Esophagus muscularis mucosa (tissue), 4 donors: ENCODE measurements around the gene KDM6B. TPM values are rescaled to one million over a fixed set of nuclear protein-coding genes. Genes with fewer than 3 reads are reported as not detected.
A peak's percentile ranks its signal among the peaks of the same experiment; 100 is the strongest.

Experiments
- DNase-seq: peaks from one replicate; pipeline ENCODE4 v3.0.0-alpha.2; 2017; ENCODE audit errors: extremely low spot score
- H3K27ac ChIP-seq, 4 donors: fragments of 200-600 bp; sonication (generic); replicated peaks in 1 of 4; 1 replicate in 3 of 4; 2 replicates in 1 of 4; pipeline ENCODE4 v1.5.1; 2016 to 2019; ENCODE audit warnings: mild to moderate bottlenecking in 1 of 4
- H3K27me3 ChIP-seq, 4 donors: fragments of 200-600 bp; sonication (generic); one replicate each; pipeline versions ENCODE4 v1.5.1 to v1.6.0; 2016 to 2019
- H3K36me3 ChIP-seq, 4 donors: fragments of 200-600 bp; sonication (generic); one replicate each; pipeline ENCODE4 v1.5.1; 2016 to 2019
- H3K4me1 ChIP-seq, 4 donors: fragments of 200-600 bp; sonication (generic); one replicate each; pipeline ENCODE4 v1.5.1; 2016 to 2019
- H3K4me3 ChIP-seq, 4 donors: fragments of 200-600 bp; sonication (generic); 1 replicate in 2 of 4; 2 replicates in 2 of 4; pipeline ENCODE4 v1.5.1; 2016 to 2019; ENCODE audit warnings: mild to moderate bottlenecking in 4 of 4, moderate library complexity in 1 of 4
- H3K9me3 ChIP-seq, 4 donors: fragments of 200-600 bp; sonication (generic); 1 replicate in 3 of 4; 2 replicates in 1 of 4; pipeline ENCODE4 v1.5.1; 2016 to 2019
- EP300 ChIP-seq: sonication (generic); formaldehyde crosslinking; IDR thresholded peaks from one replicate; pipeline ENCODE4 v1.6.1; 2017; ENCODE audit warnings: antibody characterized with exemption
- POLR2A ChIP-seq: fragments of 450-650 bp; IDR thresholded peaks from one replicate; pipeline ENCODE4 v1.6.1; 2017; ENCODE audit warnings: antibody characterized with exemption, moderate library complexity, mild to moderate bottlenecking, low read depth
- POLR2AphosphoS5 ChIP-seq, 2 donors: sonication (generic); formaldehyde crosslinking; IDR thresholded peaks; one replicate each; pipeline ENCODE4 v1.6.1; 2017; ENCODE audit warnings: antibody characterized with exemption in 2 of 2
- WGBS: methylation state at CpG from one replicate; pipeline ENCODE4 v1.1.5; 2018; 5-methylcytosine and 5-hydroxymethylcytosine counted together
- intact Hi-C: fragments of 100-400 bp; cut with DNase I; formaldehyde crosslinking; loops from one replicate; pipeline ENCODE4 v1.15.1; 2023
- total RNA-seq, 4 donors: library from RNA; depleted of rRNA; stranded (reverse); fragments of >200 nt; gene quantifications; one replicate each; pipeline versions ENCODE4 v1.1.0 to v1.2.1, GENCODE V29; 2016
- TF ChIP-seq, protein P1 (sequence below), 3 experiments: fragments of 200-600 bp in 2 of 3; fragments of 450-650 bp in 1 of 3; sonication (generic) in 2 of 3; IDR thresholded peaks; one replicate each; pipeline ENCODE4 v1.5.1; 2017 to 2019; ENCODE audit warnings: antibody characterized with exemption in 3 of 3, mild to moderate bottlenecking in 2 of 3, moderate library complexity in 1 of 3

KDM6B gene
- total RNA-seq, 4 donors from 2014 or later = 10.8 to 101 (median 15.1) TPM

DNA sequence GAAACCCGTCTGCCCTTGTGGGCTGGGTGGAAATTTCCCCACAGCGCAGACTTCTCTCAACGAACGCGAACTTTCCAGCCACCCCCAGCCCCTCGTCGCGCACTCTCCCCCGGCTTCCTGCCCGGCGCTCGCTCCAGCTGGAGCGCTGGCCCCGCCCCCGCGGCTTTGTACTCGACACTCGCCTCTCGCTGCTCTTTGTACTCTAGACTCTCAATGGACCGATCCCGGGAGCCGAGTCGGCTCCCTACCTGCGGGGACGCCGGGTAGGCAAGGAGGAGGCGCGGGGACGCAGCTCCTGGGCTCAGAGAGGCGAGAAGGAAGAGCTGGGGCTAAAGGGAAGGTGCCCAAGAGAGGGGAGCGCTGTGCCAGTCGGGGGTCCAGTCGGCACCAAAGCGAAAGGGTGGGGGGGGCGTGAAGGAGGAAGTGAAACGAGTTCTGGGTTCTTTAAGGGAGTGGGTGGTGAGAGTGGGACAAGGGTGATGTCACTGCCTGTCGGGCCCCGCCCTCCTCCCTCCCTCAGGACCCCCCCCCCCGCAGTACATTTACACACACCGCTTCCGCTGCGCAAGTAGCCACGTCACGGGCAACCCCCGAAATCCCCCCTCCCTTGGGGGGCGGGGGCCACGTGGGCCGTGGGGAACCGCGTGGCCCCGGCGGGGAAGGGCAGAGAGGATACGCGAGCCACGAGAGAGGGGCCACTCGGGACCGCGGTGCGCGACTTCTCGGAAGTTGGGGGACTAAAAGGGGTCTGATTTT, 9.7 kb downstream of the KDM6B start:
- peak overlapping the region; percentile 97 to 98 (median 98) for H3K27ac ChIP-seq
- peak overlapping the region; percentile 64 to 86 (median 73) for H3K4me3 ChIP-seq
- intact Hi-C loops = loop anchor here (5.0 kb wide), 1 partner anchor 309 kb away; the partner anchor contains the start of gene PER1
- H3K4me1 ChIP-seq = peaks cover 33 to 78% (median 66%) of the 10 kb centered on the region in 4 donors
- peaks cover 32 to 45% (median 40%) of the 10 kb centered on the region in 4 donors for H3K36me3 ChIP-seq
- WGBS = under 1% methylated on average over 35 of the region's 61 CpGs
- no peaks in the 10 kb centered on the region for H3K9me3 ChIP-seq
- DNase-seq = peak; percentile 97
- TF ChIP-seq POLR2A (peak; percentile 15), EP300 (no peak), POLR2AphosphoS5 (IDR thresholded peaks at IDR 0.05) (peak; percentile 42 to 43)
- TF ChIP-seq, protein P1, sequence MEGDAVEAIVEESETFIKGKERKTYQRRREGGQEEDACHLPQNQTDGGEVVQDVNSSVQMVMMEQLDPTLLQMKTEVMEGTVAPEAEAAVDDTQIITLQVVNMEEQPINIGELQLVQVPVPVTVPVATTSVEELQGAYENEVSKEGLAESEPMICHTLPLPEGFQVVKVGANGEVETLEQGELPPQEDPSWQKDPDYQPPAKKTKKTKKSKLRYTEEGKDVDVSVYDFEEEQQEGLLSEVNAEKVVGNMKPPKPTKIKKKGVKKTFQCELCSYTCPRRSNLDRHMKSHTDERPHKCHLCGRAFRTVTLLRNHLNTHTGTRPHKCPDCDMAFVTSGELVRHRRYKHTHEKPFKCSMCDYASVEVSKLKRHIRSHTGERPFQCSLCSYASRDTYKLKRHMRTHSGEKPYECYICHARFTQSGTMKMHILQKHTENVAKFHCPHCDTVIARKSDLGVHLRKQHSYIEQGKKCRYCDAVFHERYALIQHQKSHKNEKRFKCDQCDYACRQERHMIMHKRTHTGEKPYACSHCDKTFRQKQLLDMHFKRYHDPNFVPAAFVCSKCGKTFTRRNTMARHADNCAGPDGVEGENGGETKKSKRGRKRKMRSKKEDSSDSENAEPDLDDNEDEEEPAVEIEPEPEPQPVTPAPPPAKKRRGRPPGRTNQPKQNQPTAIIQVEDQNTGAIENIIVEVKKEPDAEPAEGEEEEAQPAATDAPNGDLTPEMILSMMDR (IDR thresholded peaks at IDR 0.05) = no peak
- no peaks in the 10 kb centered on the region for H3K27me3 ChIP-seq

DNA sequence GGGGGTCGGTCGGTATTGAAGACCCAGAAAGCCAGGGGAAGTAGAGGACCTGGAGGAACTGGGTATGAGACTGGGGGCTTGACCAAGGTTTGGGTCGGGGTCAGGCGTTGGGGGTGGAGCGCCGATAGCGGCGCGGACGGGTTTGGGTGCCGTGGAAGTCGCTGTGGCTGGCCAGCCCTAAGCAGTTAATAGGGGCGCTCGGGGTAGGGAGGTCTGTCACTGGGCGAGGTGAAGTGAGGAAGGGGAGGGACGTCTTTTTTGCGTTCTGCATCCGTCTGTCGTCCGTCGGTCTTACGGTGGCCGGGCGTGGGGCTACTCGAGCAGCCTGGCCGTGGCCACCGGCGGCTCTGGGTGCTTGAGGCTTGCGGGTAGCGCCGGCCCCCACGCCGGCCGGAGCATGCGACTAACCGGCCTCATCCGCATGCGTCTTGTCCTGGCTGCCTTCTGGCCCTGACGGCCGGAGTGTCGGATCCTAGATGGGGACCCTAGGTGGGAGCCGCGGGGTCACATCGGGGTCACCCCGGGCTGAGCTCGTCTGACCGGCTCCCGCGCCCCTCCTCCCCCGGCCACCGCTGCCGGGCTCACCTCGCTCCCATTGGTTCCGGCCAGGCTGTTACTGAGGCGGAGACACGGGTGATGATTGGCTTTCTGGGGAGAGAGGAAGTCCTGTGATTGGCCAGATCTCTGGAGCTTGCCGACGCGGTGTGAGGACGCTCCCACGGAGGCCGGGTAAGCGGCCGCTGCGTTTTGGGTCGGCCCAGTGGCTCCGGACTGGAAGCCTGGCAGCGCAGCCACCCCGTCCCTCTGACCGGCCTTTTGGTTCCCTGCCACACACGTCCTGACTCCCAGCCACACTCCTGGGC, 10.5 kb downstream of the KDM6B start:
- H3K4me3 ChIP-seq = peak overlapping the region; percentile 64 to 86 (median 73)
- WGBS = under 1% methylated on average over 40 of the region's 71 CpGs
- peaks cover 25 to 70% (median 58%) of the 10 kb centered on the region in 4 donors for H3K4me1 ChIP-seq
- no peaks in the 10 kb centered on the region for H3K9me3 ChIP-seq
- peak; percentile 92 to 97 for TF ChIP-seq POLR2AphosphoS5 (IDR thresholded peaks at IDR 0.05)
- peak; percentile 78 for TF ChIP-seq POLR2A
- TF ChIP-seq, protein P1 (IDR thresholded peaks at IDR 0.05) = peak in 1 of 3 experiments; percentile 7
- no peak for TF ChIP-seq EP300
- peak; percentile 98 for DNase-seq
- H3K27me3 ChIP-seq = no peaks in the 10 kb centered on the region
- H3K27ac ChIP-seq = peak overlapping the region; percentile 97 to 98 (median 98)
- intact Hi-C loops = loop anchor here (5.0 kb wide), 1 partner anchor 308 kb away; the partner anchor contains the start of gene PER1
- H3K36me3 ChIP-seq = peaks cover 40 to 53% (median 48%) of the 10 kb centered on the region in 4 donors

DNA sequence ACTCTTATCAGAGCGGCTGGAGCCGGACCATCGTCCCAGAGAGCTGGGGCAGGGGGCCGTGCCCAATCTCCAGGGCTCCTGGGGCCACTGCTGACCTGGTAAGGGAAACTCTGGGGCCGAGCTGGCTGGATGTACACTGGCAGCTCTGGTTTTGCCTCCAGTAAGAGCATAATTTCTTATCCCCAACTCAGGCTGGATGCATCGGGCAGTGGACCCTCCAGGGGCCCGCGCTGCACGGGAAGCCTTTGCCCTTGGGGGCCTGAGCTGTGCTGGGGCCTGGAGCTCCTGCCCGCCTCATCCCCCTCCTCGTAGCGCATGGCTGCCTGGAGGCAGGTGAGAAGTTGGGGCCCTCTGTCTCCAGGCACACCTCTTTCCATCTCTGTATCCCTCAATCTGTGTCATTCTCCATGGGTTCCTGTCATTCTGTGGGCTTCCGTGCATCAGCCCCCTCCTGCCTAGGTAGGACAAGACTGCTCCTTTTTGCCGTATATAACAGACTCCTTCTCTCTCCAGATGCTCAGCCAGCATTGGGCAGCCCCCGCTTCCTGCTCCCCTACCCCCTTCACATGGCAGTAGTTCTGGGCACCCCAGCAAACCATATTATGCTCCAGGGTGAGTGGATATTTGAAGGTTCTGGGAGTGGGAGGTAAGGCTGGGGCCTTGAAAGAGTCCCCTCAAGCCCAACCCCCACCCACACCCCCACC, 11.5 kb downstream of the KDM6B start:
- WGBS = 83% methylated on average over 8 of the region's 15 CpGs
- Histone ChIP-seq H3K27me3 (no peaks in the 10 kb centered on the region), H3K4me3 (peak overlapping the region; percentile 64 to 86 (median 73)), H3K9me3 (no peaks in the 10 kb centered on the region), H3K36me3 (peaks cover 50 to 55% (median 53%) of the 10 kb centered on the region in 4 donors), H3K27ac (peak overlapping the region; percentile 97 to 98 (median 98)), H3K4me1 (peaks cover 18 to 60% (median 48%) of the 10 kb centered on the region in 4 donors)
- DNase-seq = no peak
- intact Hi-C loops = no loop called here
- no peak for TF ChIP-seq EP300

DNA sequence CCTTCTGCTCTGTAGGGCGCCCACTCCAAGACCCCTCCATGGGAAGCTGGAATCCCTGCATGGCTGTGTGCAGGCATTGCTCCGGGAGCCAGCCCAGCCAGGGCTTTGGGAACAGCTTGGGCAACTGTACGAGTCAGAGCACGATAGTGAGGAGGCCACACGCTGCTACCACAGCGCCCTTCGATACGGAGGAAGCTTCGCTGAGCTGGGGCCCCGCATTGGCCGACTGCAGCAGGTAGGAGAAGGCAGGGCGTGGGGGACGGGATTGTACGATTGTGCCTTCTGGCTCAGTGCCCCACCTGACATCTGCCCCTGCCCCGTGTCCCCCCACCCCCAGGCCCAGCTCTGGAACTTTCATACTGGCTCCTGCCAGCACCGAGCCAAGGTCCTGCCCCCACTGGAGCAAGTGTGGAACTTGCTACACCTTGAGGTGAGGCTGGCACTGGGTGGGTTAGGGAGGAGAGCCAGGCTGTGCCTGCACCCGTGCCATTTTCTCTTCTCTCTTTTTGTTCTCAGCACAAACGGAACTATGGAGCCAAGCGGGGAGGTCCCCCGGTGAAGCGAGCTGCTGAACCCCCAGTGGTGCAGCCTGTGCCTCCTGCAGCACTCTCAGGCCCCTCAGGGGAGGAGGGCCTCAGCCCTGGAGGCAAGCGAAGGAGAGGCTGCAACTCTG, 12.2 kb downstream of the KDM6B start:
- H3K4me3 ChIP-seq = peak overlapping the region in 1 of 4 donors; percentile 64
- peaks cover 14 to 57% (median 44%) of the 10 kb centered on the region in 4 donors for H3K4me1 ChIP-seq
- intact Hi-C loops = no loop called here
- H3K27ac ChIP-seq = peak overlapping the region in 3 of 4 donors; percentile 97 to 98 (median 97)
- H3K9me3 ChIP-seq = no peaks in the 10 kb centered on the region
- no peak for TF ChIP-seq EP300
- TF ChIP-seq, protein P1 (IDR thresholded peaks at IDR 0.05) = no peak
- TF ChIP-seq POLR2A = no peak
- TF ChIP-seq POLR2AphosphoS5 (IDR thresholded peaks at IDR 0.05) = no peak
- 83% methylated on average over 14 of the region's 22 CpGs for WGBS
- no peak for DNase-seq
- H3K36me3 ChIP-seq = peaks cover 53 to 60% (median 59%) of the 10 kb centered on the region in 4 donors
- H3K27me3 ChIP-seq = no peaks in the 10 kb centered on the region
